Neural progenitor cell (in vitro differentiated cells): Measurements from ENCODE around the gene CYP4Z1. TPM values are rescaled to one million over a fixed set of nuclear protein-coding genes. Genes with fewer than 3 reads are reported as not detected.
"Not testable (repeated sequence)": the region's sequence is repeated elsewhere in the genome, so short reads cannot be mapped to it uniquely, and the experiment has no call there.

ENCODE experiments used
- DNase-seq: peaks from one replicate; pipeline ENCODE4 v3.0.0-alpha.2; 2016; ENCODE audit warnings: low spot score
- H2AFZ ChIP-seq: fragments of 200-600 bp; sonication (generic); replicated peaks from 2 replicates; pipeline ENCODE4 v1.6.1; 2016; ENCODE audit warnings: antibody characterized with exemption
- H3F3A ChIP-seq: fragments of 200-600 bp; sonication (generic); 2 replicates; pipeline ENCODE4 v1.6.1; 2016; ENCODE audit warnings: antibody characterized with exemption, low read depth
- H3K27ac ChIP-seq: fragments of 200-600 bp; sonication (generic); 2 replicates; pipeline ENCODE4 v1.5.1; 2016; ENCODE audit warnings: mild to moderate bottlenecking
- H3K27me3 ChIP-seq: fragments of 200-600 bp; sonication (generic); 2 replicates; pipeline ENCODE4 v1.6.1; 2016; ENCODE audit warnings: mild to moderate bottlenecking, moderate library complexity
- H3K36me3 ChIP-seq: fragments of 200-600 bp; sonication (generic); 2 replicates; pipeline ENCODE4 v1.5.1; 2016
- H3K4me1 ChIP-seq: fragments of 200-600 bp; sonication (generic); 2 replicates; pipeline ENCODE4 v1.6.1; 2016; ENCODE audit warnings: mixed run types
- H3K4me2 ChIP-seq: fragments of 200-600 bp; sonication (generic); 2 replicates; pipeline ENCODE4 v1.6.1; 2016
- H3K4me3 ChIP-seq: fragments of 200-600 bp; sonication (generic); 2 replicates; pipeline ENCODE4 v1.5.1; 2016
- H3K79me2 ChIP-seq: fragments of 200-600 bp; sonication (generic); 2 replicates; pipeline ENCODE4 v1.6.1; 2016; ENCODE audit warnings: low read depth
- H3K9ac ChIP-seq: fragments of 200-600 bp; sonication (generic); 2 replicates; pipeline ENCODE4 v1.6.1; 2016
- H3K9me3 ChIP-seq: fragments of 200-600 bp; sonication (generic); 2 replicates; pipeline ENCODE4 v1.5.1; 2016; ENCODE audit warnings: low read depth
- H4K20me1 ChIP-seq: fragments of 200-600 bp; sonication (generic); 2 replicates; pipeline ENCODE4 v1.6.1; 2016; ENCODE audit warnings: low read depth
- H3K27ac Mint-ChIP-seq: 3 replicates; pipeline ENCODE4 v1.8.0; 2021; ENCODE audit warnings: mixed read lengths
- H3K27me3 Mint-ChIP-seq: 2 replicates; pipeline ENCODE4 v1.8.0; 2022; ENCODE audit warnings: low read depth, mild to moderate bottlenecking, inconsistent platforms, moderate library complexity, mixed read lengths; ENCODE audit not compliant: insufficient read depth
- H3K36me3 Mint-ChIP-seq: 3 replicates; pipeline ENCODE4 v1.8.0; 2021; ENCODE audit warnings: mixed read lengths
- H3K4me1 Mint-ChIP-seq: 3 replicates; pipeline ENCODE4 v1.8.0; 2021; ENCODE audit warnings: mixed read lengths
- H3K4me3 Mint-ChIP-seq: 3 replicates; pipeline ENCODE4 v1.8.0; 2021; ENCODE audit warnings: mild to moderate bottlenecking, moderate library complexity, mixed read lengths
- H3K9me3 Mint-ChIP-seq: 3 replicates; pipeline ENCODE4 v1.8.0; 2020; ENCODE audit warnings: mixed read lengths
- CTCF ChIP-seq: fragments of 200-600 bp; sonication (generic); IDR thresholded peaks from 2 replicates; pipeline ENCODE4 v1.5.1; 2017; ENCODE audit warnings: antibody characterized with exemption, mild to moderate bottlenecking
- EZH2 ChIP-seq: fragments of 200-600 bp; sonication (generic); IDR thresholded peaks from 2 replicates; pipeline ENCODE4 v1.6.1; 2017; ENCODE audit warnings: antibody characterized with exemption, mild to moderate bottlenecking, moderate library complexity
- EZH2phosphoT487 ChIP-seq: fragments of 200-600 bp; sonication (generic); IDR thresholded peaks from 2 replicates; pipeline ENCODE4 v1.6.1; 2017; ENCODE audit warnings: antibody characterized with exemption
- total RNA-seq: library from RNA; depleted of rRNA; stranded (reverse); fragments of >200 nt; gene quantifications from 2 replicates; pipeline ENCODE4 v1.2.3, GENCODE V29; 2015; ENCODE audit warnings: low replicate concordance

Gene CYP4Z1
- total RNA-seq, 1 donor from 2014 or later: not detected

GRCh38 chr1:47109482-47109881 lies 42.5 kb downstream of the CYP4Z1 start:
- H4K20me1 ChIP-seq, H3K27me3 ChIP-seq, H3K9me3 ChIP-seq, H3K36me3 ChIP-seq, H3K79me2 ChIP-seq, H3K4me3 ChIP-seq, H3K4me3 Mint-ChIP-seq, H3K9ac ChIP-seq, H3K27ac ChIP-seq, H3K4me2 ChIP-seq, H3K4me1 Mint-ChIP-seq, DNase-seq, H2AFZ ChIP-seq, H3K27ac Mint-ChIP-seq, H3F3A ChIP-seq, H3K4me1 ChIP-seq, H3K36me3 Mint-ChIP-seq, H3K27me3 Mint-ChIP-seq, H3K9me3 Mint-ChIP-seq: not testable (repeated sequence)

GRCh38 chr1:47113178-47113577 lies 46.1 kb downstream of the CYP4Z1 start:
- Histone ChIP-seq H3K4me2 (no peak overlapping the region), H3K4me1 (no peaks in the 10 kb centered on the region), H3K4me3 (no peak overlapping the region), H4K20me1 (no peaks in the 10 kb centered on the region), H3K9me3 (no peaks in the 10 kb centered on the region), H3K27ac (no peak overlapping the region), H3K27me3 (no peaks in the 10 kb centered on the region), H3K9ac (no peak overlapping the region), H2AFZ (no peak overlapping the region), H3F3A (no peaks in the 10 kb centered on the region), H3K36me3 (no peaks in the 10 kb centered on the region), H3K79me2 (no peaks in the 10 kb centered on the region)
- H3K27me3 Mint-ChIP-seq: no peaks in the 10 kb centered on the region
- H3K4me3 Mint-ChIP-seq: no peak overlapping the region
- DNase-seq: no peak
- H3K9me3 Mint-ChIP-seq: no peaks in the 10 kb centered on the region
- H3K4me1 Mint-ChIP-seq: no peaks in the 10 kb centered on the region
- TF ChIP-seq CTCF: no peak
- TF ChIP-seq EZH2: no peak
- no peak for TF ChIP-seq EZH2phosphoT487
- no peaks in the 10 kb centered on the region for H3K36me3 Mint-ChIP-seq
- H3K27ac Mint-ChIP-seq: no peak overlapping the region

- H3K79me2 ChIP-seq, H3K9me3 Mint-ChIP-seq, H3F3A ChIP-seq, H3K4me3 ChIP-seq, DNase-seq, H3K36me3 Mint-ChIP-seq, H3K4me3 Mint-ChIP-seq, H3K27ac Mint-ChIP-seq, H3K9me3 ChIP-seq, H3K4me1 Mint-ChIP-seq, H3K36me3 ChIP-seq, H3K27me3 ChIP-seq, H3K27me3 Mint-ChIP-seq, H2AFZ ChIP-seq, H3K27ac ChIP-seq, H4K20me1 ChIP-seq, H3K4me2 ChIP-seq, H3K9ac ChIP-seq, H3K4me1 ChIP-seq: not testable (repeated sequence)
Observed at GRCh38 chr1:47121039-47121438, 54.0 kb downstream of the CYP4Z1 start.

- not testable (repeated sequence) for H3K9me3 Mint-ChIP-seq, H3K9ac ChIP-seq, H3K4me1 ChIP-seq, H3K36me3 Mint-ChIP-seq, H3K27me3 ChIP-seq, H3K4me1 Mint-ChIP-seq, H3K4me2 ChIP-seq, DNase-seq, H3K27me3 Mint-ChIP-seq, H3K79me2 ChIP-seq, H3K4me3 ChIP-seq, H3K9me3 ChIP-seq, H3K27ac ChIP-seq, H3K27ac Mint-ChIP-seq, H2AFZ ChIP-seq, H3F3A ChIP-seq, H3K4me3 Mint-ChIP-seq, H3K36me3 ChIP-seq, H4K20me1 ChIP-seq
Observed at GRCh38 chr1:47124834-47125233, 57.8 kb downstream of the CYP4Z1 start.

GRCh38 chr1:47126997-47127396 lies 60.0 kb downstream of the CYP4Z1 start:
- not testable (repeated sequence) for H3K27ac Mint-ChIP-seq, H3K4me2 ChIP-seq, H3K9me3 Mint-ChIP-seq, H2AFZ ChIP-seq, H3K4me1 Mint-ChIP-seq, H4K20me1 ChIP-seq, H3F3A ChIP-seq, H3K9ac ChIP-seq, H3K9me3 ChIP-seq, H3K79me2 ChIP-seq, H3K27me3 ChIP-seq, H3K4me3 ChIP-seq, H3K27ac ChIP-seq, H3K27me3 Mint-ChIP-seq, H3K36me3 ChIP-seq, H3K4me3 Mint-ChIP-seq, DNase-seq, H3K36me3 Mint-ChIP-seq
- H3K4me1 ChIP-seq: peaks cover 11% of the 10 kb centered on the region
